IMR-90 (cell line): ENCODE data around the gene GPC6. TPM values are rescaled to one million over a fixed set of nuclear protein-coding genes. Genes with fewer than 3 reads are reported as not detected.

Experiments
- ATAC-seq: fragments of 200-7000 bp; cut with Tn5 transposase; 2 replicates; pipeline ENCODE4 v1.9.1; 2020; ENCODE audit warnings: low read depth, mild to moderate bottlenecking, moderate library complexity
- BruUV-seq: library from RNA; stranded (reverse); fragments of 400-500 nt; replicated peaks from 2 replicates; lab custom pipeline; 2021; lab: Mats Ljungman, UMichigan
- CTCF ChIA-PET: fragments of 300-600 bp; formaldehyde crosslinking; extraction: SDS; loops from one replicate; lab custom pipeline; 2021; ENCODE audit warnings: antibody characterized with exemption; lab: Yijun Ruan, JAX
- POLR2A ChIA-PET: fragments of 300-600 bp; sonication (Branson Sonifier 250); formaldehyde crosslinking; loops from one replicate; lab custom pipeline; 2022; ENCODE audit warnings: antibody characterized with exemption; ENCODE audit not compliant: unreplicated experiment; lab: Charles Lee
- DNase-seq: peaks from one replicate; pipeline ENCODE4 v3.0.0; 2013
- H2AFZ ChIP-seq: replicated peaks from 2 replicates; pipeline ENCODE3; 2013; ENCODE audit warnings: low read length, mild to moderate bottlenecking; ENCODE audit not compliant: poor library complexity
- H2AK5ac ChIP-seq: 2 replicates; pipeline ENCODE4 v1.6.1; 2013; ENCODE audit warnings: low read depth, low read length, inconsistent platforms
- H2AK9ac ChIP-seq: replicated peaks from 2 replicates; pipeline ENCODE3; 2013; ENCODE audit warnings: mild to moderate bottlenecking, low read depth, low read length, moderate library complexity; ENCODE audit not compliant: poor library complexity
- H2BK120ac ChIP-seq: 2 replicates; pipeline ENCODE4 v1.6.1; 2013; ENCODE audit warnings: low read depth, low read length, inconsistent platforms
- H2BK15ac ChIP-seq: 3 replicates; pipeline ENCODE4 v1.6.1; 2013; ENCODE audit warnings: low read depth, low read length, inconsistent platforms
- H2BK20ac ChIP-seq: 2 replicates; pipeline ENCODE4 v1.6.1; 2013; ENCODE audit warnings: low read depth, mild to moderate bottlenecking, inconsistent platforms, low read length, moderate library complexity
- H2BK5ac ChIP-seq: 2 replicates; pipeline ENCODE4 v1.6.1; 2013; ENCODE audit warnings: mild to moderate bottlenecking, low read depth, low read length, inconsistent platforms; ENCODE audit not compliant: poor library complexity, severe bottlenecking
- H3K14ac ChIP-seq: replicated peaks from 2 replicates; pipeline ENCODE4 v1.6.1; 2013; ENCODE audit warnings: low read depth, low read length, inconsistent platforms
- H3K18ac ChIP-seq: 2 replicates; pipeline ENCODE4 v1.6.1; 2013; ENCODE audit warnings: low read depth, low read length, control low read depth
- H3K23ac ChIP-seq: 2 replicates; pipeline ENCODE4 v1.6.1; 2013; ENCODE audit warnings: low read depth, low read length, inconsistent platforms
- H3K27ac ChIP-seq: 2 replicates; pipeline ENCODE4 v1.5.1; 2013; ENCODE audit warnings: mild to moderate bottlenecking, control low read depth, low read length; ENCODE audit not compliant: insufficient read depth
- H3K27me3 ChIP-seq: 2 replicates; pipeline ENCODE4 v1.6.1; 2013; ENCODE audit warnings: low read length; ENCODE audit not compliant: control insufficient read depth, insufficient read depth
- H3K36me3 ChIP-seq: 2 replicates; pipeline ENCODE4 v1.6.1; 2013; ENCODE audit warnings: low read length, mixed read lengths; ENCODE audit not compliant: control insufficient read depth, insufficient read depth
- H3K4ac ChIP-seq: 2 replicates; pipeline ENCODE4 v1.6.1; 2013; ENCODE audit warnings: low read depth, low read length, inconsistent platforms
- H3K4me1 ChIP-seq: 2 replicates; pipeline ENCODE4 v1.6.1; 2013; ENCODE audit warnings: low read length, mixed read lengths; ENCODE audit not compliant: control insufficient read depth, insufficient read depth
- H3K4me2 ChIP-seq: 2 replicates; pipeline ENCODE4 v1.6.1; 2013; ENCODE audit warnings: low read depth, mild to moderate bottlenecking, control low read depth, low read length, moderate library complexity
- H3K4me3 ChIP-seq: 2 replicates; pipeline ENCODE4 v1.5.1; 2013; ENCODE audit warnings: low read depth, mild to moderate bottlenecking, control low read depth, low read length, moderate library complexity; ENCODE audit not compliant: insufficient read depth
- H3K56ac ChIP-seq: 2 replicates; pipeline ENCODE4 v1.6.1; 2013; ENCODE audit warnings: low read length, inconsistent platforms; ENCODE audit not compliant: insufficient read depth; ENCODE audit errors: extremely low read depth
- H3K79me1 ChIP-seq, 2 experiments: 2 replicates each; pipeline ENCODE4 v1.6.1; 2013; ENCODE audit warnings: low read length in 2 of 2, inconsistent platforms in 1 of 2, low read depth in 1 of 2
- H3K9ac ChIP-seq: 2 replicates; pipeline ENCODE4 v1.6.1; 2013; ENCODE audit warnings: low read depth, low read length, control low read depth
- H3K9me1 ChIP-seq: 2 replicates; pipeline ENCODE4 v1.6.1; 2013; ENCODE audit warnings: low read length, inconsistent platforms; ENCODE audit not compliant: insufficient read depth
- H3K9me3 ChIP-seq: 2 replicates; pipeline ENCODE4 v1.6.1; 2013; ENCODE audit warnings: low read length; ENCODE audit not compliant: control insufficient read depth, insufficient read depth
- H4K20me1 ChIP-seq: 2 replicates; pipeline ENCODE4 v1.6.1; 2013; ENCODE audit warnings: low read length, inconsistent platforms; ENCODE audit not compliant: insufficient read depth
- H4K5ac ChIP-seq: 2 replicates; pipeline ENCODE4 v1.6.1; 2013; ENCODE audit warnings: mild to moderate bottlenecking, low read depth, low read length, control low read depth
- H4K8ac ChIP-seq, 2 experiments: 2 replicates each; pipeline ENCODE4 v1.6.1; 2013; ENCODE audit warnings: low read depth in 2 of 2, low read length in 2 of 2, control low read depth in 1 of 2, inconsistent platforms in 1 of 2
- H4K91ac ChIP-seq: 2 replicates; pipeline ENCODE4 v1.6.1; 2013; ENCODE audit warnings: low read depth, low read length, inconsistent platforms; ENCODE audit not compliant: insufficient read depth
- FOS ChIP-seq: fragments of 150-350 bp; IDR thresholded peaks from 2 replicates; pipeline ENCODE4 v1.6.1; 2016; ENCODE audit warnings: low read depth, low read length
- MAFK ChIP-seq: IDR thresholded peaks from 2 replicates; pipeline ENCODE4 v1.6.1; 2012; ENCODE audit warnings: low read depth, low read length, improper control_type of control experiment
- NFE2L2 ChIP-seq: fragments of 150-350 bp; IDR thresholded peaks from 2 replicates; pipeline ENCODE4 v1.6.1; 2016; ENCODE audit warnings: low read depth, mild to moderate bottlenecking, low read length
- WGBS, 2 experiments: methylation state at CpG; one replicate each; pipeline versions ENCODE4 v1.1.5 to v1.1.7; 2013; ENCODE audit warnings: missing lambda C conversion rate in 2 of 2; ENCODE audit not compliant: insufficient read length in 1 of 2; ENCODE audit errors: extremely low coverage in 2 of 2; 5-methylcytosine and 5-hydroxymethylcytosine counted together
- dilution Hi-C: fragments of 300-500 bp; cut with HindIII; formaldehyde crosslinking; loops from one replicate; pipeline ENCODE4 v1.14.3; 2018; ENCODE audit warnings: low sequenced_read_pairs; ENCODE audit not compliant: unreplicated experiment
- in situ Hi-C: fragments of 300-500 bp; cut with MboI; formaldehyde crosslinking; loops from 3 replicates; pipeline ENCODE4 v1.14.3; 2019; ENCODE audit warnings: low sequenced_read_pairs, inconsistent platforms, mixed read lengths
- intact Hi-C: fragments of 100-400 bp; cut with micrococcal nuclease; formaldehyde crosslinking; loops from 2 replicates; pipeline ENCODE4 v1.10.0; 2022
- polyA plus RNA-seq, 3 experiments: library from polyadenylated mRNA; depleted of rRNA; stranded (reverse); fragments of >200 nt; gene quantifications; 2 replicates each; pipeline ENCODE4 v1.2.3, GENCODE V29; 2012; ENCODE audit warnings: low replicate concordance in 1 of 3
- total RNA-seq: library from RNA; depleted of rRNA; stranded (reverse); fragments of >200 nt; gene quantifications from 2 replicates; pipeline ENCODE4 v1.2.3, GENCODE V29; 2012

The GPC6 gene
- total and polyA plus RNA-seq, 2 of the 4 experiments (the other 2 are of a cell fraction): 14.9 to 39.4 TPM

- Histone ChIP-seq H2BK20ac (no peak overlapping the region), H2BK5ac (no peak overlapping the region), H3K23ac (no peak overlapping the region), H3K4me1 (peaks cover 2% of the 10 kb centered on the region; the same call in 1 of the 2 replicates), H3K18ac (no peak overlapping the region), H3K9ac (no peak overlapping the region), H3K9me3 (no peaks in the 10 kb centered on the region), H2AK5ac (no peak overlapping the region), H3K36me3 (no peaks in the 10 kb centered on the region), H4K8ac (no peak overlapping the region), H3K79me1 (no peaks in the 10 kb centered on the region), H4K91ac (no peak overlapping the region), H2AFZ (no peak overlapping the region), H3K27ac (no peak overlapping the region), H3K4ac (no peak overlapping the region), H3K14ac (no peak overlapping the region), H3K4me3 (no peak overlapping the region), H4K20me1 (no peaks in the 10 kb centered on the region), H4K5ac (no peak overlapping the region), H2BK15ac (no peak overlapping the region), H2BK120ac (no peak overlapping the region), H3K27me3 (no peaks in the 10 kb centered on the region), H2AK9ac (no peak overlapping the region), H3K4me2 (no peak overlapping the region), H3K56ac (no peak overlapping the region), H3K9me1 (no peaks in the 10 kb centered on the region; the same call in 1 of the 2 replicates)
- DNase-seq: no peak
- TF ChIP-seq MAFK: peak; percentile 98
- peak; percentile 93 for TF ChIP-seq NFE2L2
- TF ChIP-seq FOS: no peak
- ATAC-seq: no peak
- ChIA-PET CTCF (interaction anchor here (0.6 kb wide), 1 partner anchor 116 kb away, joined by 3 read pairs; no protein-coding TSS in a partner anchor), POLR2A (no interaction called here)
- dilution Hi-C loops (no loop called here), intact Hi-C loops (loop anchor here (10.0 kb wide), 1 partner anchor 974 kb away; the partner anchor contains the start of gene GPC6), in situ Hi-C loops (no loop called here)
- no CpG with 5 or more reads among the region's 3 CpGs for WGBS, 2 experiments
- no TSS peak for BruUV-seq
These were observed 972.5 kb downstream of the GPC6 start for GRCh38 chr13:94199135-94199534.
